CD4-positive, alpha-beta T cell treated with Interleukin-12 subunit alpha and Interleukin-12 subunit beta, for 1 hour (primary cell): Measurements from ENCODE around the gene SLC41A3.

Experiments used
- DNase-seq: peaks from one replicate; pipeline ENCODE4 v3.0.0-alpha.2; 2020

SLC41A3 gene

GRCh38 chr3:126083913-126084767 is at the start of gene SLC41A3:
Gene SLC41A3, minus strand, starts transcription at chr3:126084124. Its CDS starts 15,905 bp downstream, at chr3:126068219.
- DNase-seq = peak; percentile 83

- no peak for DNase-seq
Observed at GRCh38 chr3:126133606-126134005, 49.7 kb upstream of the SLC41A3 start.

GRCh38 chr3:126132751-126133511 is 49.0 kb upstream of the SLC41A3 start:
- no peak for DNase-seq

- DNase-seq = no peak
Observed at GRCh38 chr3:126131881-126132750, 48.2 kb upstream of the SLC41A3 start.

GRCh38 chr3:126130981-126131745 is 47.2 kb upstream of the SLC41A3 start:
- no peak for DNase-seq

GRCh38 chr3:126130081-126130855 is 46.3 kb upstream of the SLC41A3 start:
- DNase-seq = no peak

GRCh38 chr3:126129398-126129891 is 45.5 kb upstream of the SLC41A3 start:
- DNase-seq = no peak

- DNase-seq = no peak
Observed at GRCh38 chr3:126128504-126129397, 44.8 kb upstream of the SLC41A3 start.

GRCh38 chr3:126127904-126128303 is 44.0 kb upstream of the SLC41A3 start:
- no peak for DNase-seq

GRCh38 chr3:126127452-126127851 is 43.5 kb upstream of the SLC41A3 start:
- no peak for DNase-seq

GRCh38 chr3:126126811-126127431 is 43.0 kb upstream of the SLC41A3 start:
- no peak for DNase-seq

- no peak for DNase-seq
Observed at GRCh38 chr3:126126286-126126685, 42.4 kb upstream of the SLC41A3 start.

- DNase-seq = no peak
Observed at GRCh38 chr3:126125781-126126251, 41.9 kb upstream of the SLC41A3 start.

GRCh38 chr3:126125341-126125740 is 41.4 kb upstream of the SLC41A3 start:
- DNase-seq = no peak

GRCh38 chr3:126124896-126125295 is 41.0 kb upstream of the SLC41A3 start:
- DNase-seq = no peak

GRCh38 chr3:126124148-126124868 is 40.4 kb upstream of the SLC41A3 start:
- DNase-seq = no peak

GRCh38 chr3:126121632-126122031 is 37.7 kb upstream of the SLC41A3 start:
- no peak for DNase-seq

- DNase-seq = no peak
Observed at GRCh38 chr3:126121074-126121473, 37.1 kb upstream of the SLC41A3 start.

- no peak for DNase-seq
Observed at GRCh38 chr3:126119976-126120375, 36.1 kb upstream of the SLC41A3 start.
